ENCODE data around the gene SRBD1.

Gene SRBD1

GRCh38 chr2:45469314-45470099, 141.6 kb downstream of the SRBD1 start:
- DNase-seq (ENCODE audit: low read depth in 2 of 2, low spot score in 1 of 2), result no peak

GRCh38 chr2:45468279-45468678, 142.8 kb downstream of the SRBD1 start:
- DNase-seq (ENCODE audit: low read depth in 2 of 2, low spot score in 1 of 2), result no peak

- no peak for DNase-seq (ENCODE audit: low read depth in 2 of 2, low spot score in 1 of 2)
Measured at GRCh38 chr2:45466053-45466452, 145.0 kb downstream of the SRBD1 start.

- no peak for DNase-seq (ENCODE audit: low read depth in 2 of 2, low spot score in 1 of 2)
Measured at GRCh38 chr2:45460825-45461224, 150.2 kb downstream of the SRBD1 start.

- no peak for DNase-seq (ENCODE audit: low read depth in 2 of 2, low spot score in 1 of 2)
Measured at GRCh38 chr2:45459860-45460259, 151.2 kb downstream of the SRBD1 start.

- DNase-seq (ENCODE audit: low read depth in 2 of 2, low spot score in 1 of 2), result no peak
Measured at GRCh38 chr2:45458909-45459563, 152.0 kb downstream of the SRBD1 start.

- DNase-seq (ENCODE audit: low read depth in 2 of 2, low spot score in 1 of 2), result no peak
Measured at GRCh38 chr2:45457211-45457945, 153.7 kb downstream of the SRBD1 start.

- DNase-seq (ENCODE audit: low read depth in 2 of 2, low spot score in 1 of 2), result no peak
Measured at GRCh38 chr2:45452866-45453265, 158.2 kb downstream of the SRBD1 start.

- DNase-seq (ENCODE audit: low read depth in 2 of 2, low spot score in 1 of 2), result no peak
Measured at GRCh38 chr2:45450634-45451033, 160.4 kb downstream of the SRBD1 start.

GRCh38 chr2:45448217-45448616, 162.8 kb downstream of the SRBD1 start:
- DNase-seq (ENCODE audit: low read depth in 2 of 2, low spot score in 1 of 2), result no peak

GRCh38 chr2:45446016-45446415, 165.1 kb downstream of the SRBD1 start:
- no peak for DNase-seq (ENCODE audit: low read depth in 2 of 2, low spot score in 1 of 2)

- DNase-seq (ENCODE audit: low read depth in 2 of 2, low spot score in 1 of 2), result no peak
Measured at GRCh38 chr2:45445037-45445436, 166.0 kb downstream of the SRBD1 start.

GRCh38 chr2:45443012-45443411, 168.1 kb downstream of the SRBD1 start:
- no peak for DNase-seq (ENCODE audit: low read depth in 2 of 2, low spot score in 1 of 2)

- no peak for DNase-seq (ENCODE audit: low read depth in 2 of 2, low spot score in 1 of 2)
Measured at GRCh38 chr2:45442026-45442425, 169.0 kb downstream of the SRBD1 start.

GRCh38 chr2:45441571-45441970, 169.5 kb downstream of the SRBD1 start:
- DNase-seq (ENCODE audit: low read depth in 2 of 2, low spot score in 1 of 2), result no peak

GRCh38 chr2:45439788-45440773, 171.0 kb downstream of the SRBD1 start:
- no peak for DNase-seq (ENCODE audit: low read depth in 2 of 2, low spot score in 1 of 2)

GRCh38 chr2:45438872-45439665, 172.0 kb downstream of the SRBD1 start:
- no peak for DNase-seq (ENCODE audit: low read depth in 2 of 2, low spot score in 1 of 2)

- no peak for DNase-seq (ENCODE audit: low read depth in 2 of 2, low spot score in 1 of 2)
Measured at GRCh38 chr2:45436456-45436855, 174.6 kb downstream of the SRBD1 start.

- DNase-seq (ENCODE audit: low read depth in 2 of 2, low spot score in 1 of 2), result no peak
Measured at GRCh38 chr2:45435316-45435715, 175.8 kb downstream of the SRBD1 start.

GRCh38 chr2:45433363-45433762, 177.7 kb downstream of the SRBD1 start:
- DNase-seq (ENCODE audit: low read depth in 2 of 2, low spot score in 1 of 2), result no peak

Data from stimulated activated CD8-positive, alpha-beta memory T cell treated with anti-CD3 and anti-CD28 coated beads, Interleukin-4, amount 100 ng/mL, for 4 hours (primary cell).